ENCODE data around the gene ARRDC3.
A peak's percentile ranks its signal among the peaks of the same experiment; 100 is the strongest.
"Not testable (repeated sequence)": the region's sequence is repeated elsewhere in the genome, so short reads cannot be mapped to it uniquely, and the experiment has no call there.

Gene ARRDC3

DNA sequence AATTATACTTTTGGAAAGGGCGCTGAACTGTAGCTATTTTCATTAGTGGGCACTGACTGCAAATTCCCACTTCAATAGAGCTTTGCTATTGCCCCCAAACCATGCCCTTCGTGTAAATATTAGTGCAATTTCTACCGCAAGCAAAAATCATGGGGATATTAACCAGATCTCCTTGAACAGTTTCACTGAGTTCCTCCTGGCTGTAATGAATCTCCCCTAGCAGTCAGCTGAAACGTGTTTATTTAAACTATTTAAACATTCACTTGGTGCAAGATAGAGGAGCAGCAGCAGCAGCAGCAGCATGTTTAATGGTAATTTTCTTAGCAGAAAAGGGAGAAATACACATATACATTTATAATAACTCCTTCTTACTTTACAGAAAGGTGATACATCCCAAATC lies 54.4 kb downstream of the ARRDC3 start:
- peaks cover 6% of the 10 kb centered on the region; the same call in 1 of the 2 replicates for H3K4me1 ChIP-seq (ENCODE audit: control insufficient read depth, insufficient read depth, low read length)
- H3K4me3 ChIP-seq (ENCODE audit: low read depth, low read length) = no peak overlapping the region
- POLR2A ChIA-PET = no interaction called here
- no peaks in the 10 kb centered on the region for H3K9me3 ChIP-seq (ENCODE audit: control insufficient read depth, insufficient read depth, low read depth, low read length)
- CTCF ChIA-PET = no interaction called here
- TF ChIP-seq ZNF521 (tag by site-specific recombination; IDR thresholded peaks at IDR 0.05) = no peak
- no peak for TF ChIP-seq ZNF747 (tag by site-specific recombination; IDR thresholded peaks at IDR 0.05)
- TF ChIP-seq FEZF1 (tag by site-specific recombination; IDR thresholded peaks at IDR 0.05) = no peak
- H3K27ac ChIP-seq (ENCODE audit: extremely low read depth, low read depth, low read length) = no peak overlapping the region
- H3K36me3 ChIP-seq (ENCODE audit: control insufficient read depth in 2 of 2, insufficient read depth in 1 of 2, low read length in 2 of 2) = no peaks in the 10 kb centered on the region

- H3K27ac ChIP-seq (ENCODE audit: extremely low read depth, low read depth, low read length); H3K4me1 ChIP-seq (ENCODE audit: control insufficient read depth, insufficient read depth, low read length); POLR2A ChIA-PET; H3K9me3 ChIP-seq (ENCODE audit: control insufficient read depth, insufficient read depth, low read depth, low read length); CTCF ChIA-PET; H3K36me3 ChIP-seq (ENCODE audit: control insufficient read depth in 2 of 2, insufficient read depth in 1 of 2, low read length in 2 of 2); H3K4me3 ChIP-seq (ENCODE audit: low read depth, low read length): not testable (repeated sequence)
Observed at GRCh38 chr5:91322981-91323380, 60.1 kb downstream of the ARRDC3 start.

GRCh38 chr5:91319667-91320066 lies 63.5 kb downstream of the ARRDC3 start:
- H3K27ac ChIP-seq (ENCODE audit: extremely low read depth, low read depth, low read length) = no peak overlapping the region
- H3K36me3 ChIP-seq (ENCODE audit: control insufficient read depth in 2 of 2, insufficient read depth in 1 of 2, low read length in 2 of 2) = no peaks in the 10 kb centered on the region
- ChIA-PET POLR2A (no interaction called here), CTCF (no interaction called here)
- TF ChIP-seq ZNF132 (tag by site-specific recombination; IDR thresholded peaks at IDR 0.05; ENCODE audit: borderline replicate concordance) = no peak
- no peak for TF ChIP-seq ZNF37A (tag by site-specific recombination; IDR thresholded peaks at IDR 0.05)
- H3K4me1 ChIP-seq (ENCODE audit: control insufficient read depth, insufficient read depth, low read length) = no peaks in the 10 kb centered on the region
- no peak overlapping the region for H3K4me3 ChIP-seq (ENCODE audit: low read depth, low read length)
- no peaks in the 10 kb centered on the region for H3K9me3 ChIP-seq (ENCODE audit: control insufficient read depth, insufficient read depth, low read depth, low read length)

- no peak for TF ChIP-seq FEZF1 (tag by site-specific recombination; IDR thresholded peaks at IDR 0.05)
- TF ChIP-seq, protein P1, sequence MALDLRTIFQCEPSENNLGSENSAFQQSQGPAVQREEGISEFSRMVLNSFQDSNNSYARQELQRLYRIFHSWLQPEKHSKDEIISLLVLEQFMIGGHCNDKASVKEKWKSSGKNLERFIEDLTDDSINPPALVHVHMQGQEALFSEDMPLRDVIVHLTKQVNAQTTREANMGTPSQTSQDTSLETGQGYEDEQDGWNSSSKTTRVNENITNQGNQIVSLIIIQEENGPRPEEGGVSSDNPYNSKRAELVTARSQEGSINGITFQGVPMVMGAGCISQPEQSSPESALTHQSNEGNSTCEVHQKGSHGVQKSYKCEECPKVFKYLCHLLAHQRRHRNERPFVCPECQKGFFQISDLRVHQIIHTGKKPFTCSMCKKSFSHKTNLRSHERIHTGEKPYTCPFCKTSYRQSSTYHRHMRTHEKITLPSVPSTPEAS (tag by site-specific recombination; IDR thresholded peaks at IDR 0.05) = peak; percentile 78
- no peak for TF ChIP-seq SP7 (tag by site-specific recombination; IDR thresholded peaks at IDR 0.05)
- H3K9me3 ChIP-seq (ENCODE audit: control insufficient read depth, insufficient read depth, low read depth, low read length) = no peaks in the 10 kb centered on the region
- no peak overlapping the region for H3K27ac ChIP-seq (ENCODE audit: extremely low read depth, low read depth, low read length)
- H3K36me3 ChIP-seq (ENCODE audit: control insufficient read depth in 2 of 2, insufficient read depth in 1 of 2, low read length in 2 of 2) = no peaks in the 10 kb centered on the region
- H3K4me3 ChIP-seq (ENCODE audit: low read depth, low read length) = no peak overlapping the region
- CTCF ChIA-PET = no interaction called here
- POLR2A ChIA-PET = no interaction called here
- no peaks in the 10 kb centered on the region; the same call in 1 of the 2 replicates for H3K4me1 ChIP-seq (ENCODE audit: control insufficient read depth, insufficient read depth, low read length)
Observed at GRCh38 chr5:91318724-91319123, 64.4 kb downstream of the ARRDC3 start.

Measured in HEK293 (cell line).